Stimulated activated CD4-positive, alpha-beta T cell treated with anti-CD3 and anti-CD28 coated beads, Interleukin-12 subunit alpha, Interleukin-12 subunit beta, amount 100 ng/mL, for 24 hours (primary cell): ENCODE results near the gene WNT3A.

Experiments
- DNase-seq, 2 experiments: peaks; one replicate each; pipeline ENCODE4 v3.0.0-alpha.2; 2020; ENCODE audit warnings: low read depth in 2 of 2

WNT3A gene

GRCh38 chr1:228031276-228031995 lies 24.6 kb downstream of the WNT3A start:
- DNase-seq: no peak

GRCh38 chr1:228032041-228032440 lies 25.2 kb downstream of the WNT3A start:
- no peak for DNase-seq

DNA sequence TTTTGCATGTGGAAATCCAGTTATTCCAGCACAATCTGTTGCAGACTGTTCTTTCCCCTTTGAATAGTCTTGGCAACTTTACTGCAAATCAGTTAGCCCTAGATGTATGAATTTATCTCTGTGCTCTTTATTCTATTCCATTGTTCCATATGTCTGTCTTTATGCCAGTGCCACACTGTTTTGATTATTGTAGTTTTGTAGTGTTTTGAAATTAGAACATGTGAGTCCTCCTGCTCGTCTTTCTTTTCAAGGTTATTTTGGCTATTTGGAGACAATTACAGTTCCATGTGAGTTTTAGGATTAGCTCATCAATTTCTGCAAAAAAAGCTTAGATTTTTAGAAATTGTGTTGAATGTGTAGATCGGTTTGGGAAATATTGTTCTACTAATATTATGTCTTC lies 26.6 kb downstream of the WNT3A start:
- DNase-seq: no peak

DNA sequence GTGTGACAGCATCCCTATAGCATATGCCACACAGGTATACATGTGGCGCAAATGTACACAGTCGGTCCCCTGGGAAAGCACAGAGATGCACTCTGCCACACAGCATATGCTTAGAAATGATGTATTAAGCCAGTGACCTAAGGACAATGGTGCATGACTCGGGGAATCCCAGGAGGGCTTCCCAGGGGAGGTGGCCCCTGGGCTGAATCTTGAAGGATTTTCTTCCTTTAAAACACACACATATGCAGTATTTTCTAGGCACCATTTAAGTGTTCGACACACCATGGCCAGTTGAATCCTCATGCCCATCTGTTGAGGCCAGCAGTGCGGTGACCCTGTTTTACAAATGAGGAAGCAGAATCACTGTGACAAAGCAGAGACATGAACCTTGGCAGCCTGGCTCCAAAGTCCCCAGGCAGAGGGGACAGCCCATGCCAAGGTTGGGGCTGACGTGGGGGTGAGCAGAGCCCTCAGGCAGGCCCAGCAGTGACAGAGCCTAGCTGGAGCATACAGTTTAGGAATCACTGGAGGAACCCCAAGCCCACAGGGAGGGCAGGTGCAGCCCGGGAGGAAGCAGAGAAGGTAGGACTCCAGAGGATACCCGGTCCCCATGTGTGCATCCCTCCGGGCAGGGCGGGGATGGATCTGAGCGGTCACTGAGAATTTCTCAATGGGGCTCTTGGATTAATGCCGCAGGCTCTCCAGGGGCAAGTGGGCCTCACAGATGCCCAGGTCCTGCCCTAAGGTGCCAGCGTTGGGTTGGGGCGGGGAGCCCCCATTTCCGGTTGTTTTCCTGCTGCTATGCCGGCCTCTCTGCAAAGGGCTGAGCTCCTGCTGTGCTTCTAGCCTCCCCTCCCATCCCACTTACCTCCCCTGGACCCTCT lies 28.4 kb downstream of the WNT3A start:
- no peak for DNase-seq

- DNase-seq: no peak
Observed at GRCh38 chr1:228035844-228036243, 29.0 kb downstream of the WNT3A start.

- no peak for DNase-seq
Observed at GRCh38 chr1:228036701-228037231, 30.0 kb downstream of the WNT3A start.

GRCh38 chr1:228037401-228038386 lies 30.9 kb downstream of the WNT3A start:
- DNase-seq: peak in 1 of 2 experiments; percentile 50

DNA sequence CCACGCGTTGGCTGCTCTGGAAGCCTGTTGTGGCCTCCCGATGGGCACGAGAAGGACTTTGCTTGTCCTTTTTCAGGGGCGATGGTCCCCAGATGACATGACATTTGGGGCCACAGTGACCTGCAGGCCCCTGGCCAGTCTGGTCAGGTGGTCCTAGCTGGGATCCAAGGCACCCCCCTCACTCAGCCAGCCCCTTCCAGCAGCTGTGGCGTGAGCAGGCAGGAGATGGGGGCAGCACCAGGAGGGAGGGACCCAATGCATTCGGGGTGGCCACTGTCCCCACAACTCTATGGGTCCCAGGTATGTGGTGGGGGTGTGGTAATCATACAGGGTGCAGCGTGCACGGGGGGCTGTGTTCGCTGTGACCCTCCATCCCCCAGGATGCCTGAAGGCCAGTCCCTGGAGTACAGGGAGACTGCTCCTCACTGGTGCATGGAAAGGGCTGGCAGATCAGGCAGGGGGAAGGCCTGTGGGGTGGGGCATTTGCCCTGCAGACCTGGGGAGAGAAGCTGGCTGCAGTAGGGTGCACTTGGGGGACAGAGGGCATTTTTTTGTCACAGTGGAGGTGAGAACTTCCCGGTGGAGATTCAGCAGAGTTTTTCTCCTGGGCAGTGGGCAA lies 31.7 kb downstream of the WNT3A start:
- DNase-seq: no peak

DNA sequence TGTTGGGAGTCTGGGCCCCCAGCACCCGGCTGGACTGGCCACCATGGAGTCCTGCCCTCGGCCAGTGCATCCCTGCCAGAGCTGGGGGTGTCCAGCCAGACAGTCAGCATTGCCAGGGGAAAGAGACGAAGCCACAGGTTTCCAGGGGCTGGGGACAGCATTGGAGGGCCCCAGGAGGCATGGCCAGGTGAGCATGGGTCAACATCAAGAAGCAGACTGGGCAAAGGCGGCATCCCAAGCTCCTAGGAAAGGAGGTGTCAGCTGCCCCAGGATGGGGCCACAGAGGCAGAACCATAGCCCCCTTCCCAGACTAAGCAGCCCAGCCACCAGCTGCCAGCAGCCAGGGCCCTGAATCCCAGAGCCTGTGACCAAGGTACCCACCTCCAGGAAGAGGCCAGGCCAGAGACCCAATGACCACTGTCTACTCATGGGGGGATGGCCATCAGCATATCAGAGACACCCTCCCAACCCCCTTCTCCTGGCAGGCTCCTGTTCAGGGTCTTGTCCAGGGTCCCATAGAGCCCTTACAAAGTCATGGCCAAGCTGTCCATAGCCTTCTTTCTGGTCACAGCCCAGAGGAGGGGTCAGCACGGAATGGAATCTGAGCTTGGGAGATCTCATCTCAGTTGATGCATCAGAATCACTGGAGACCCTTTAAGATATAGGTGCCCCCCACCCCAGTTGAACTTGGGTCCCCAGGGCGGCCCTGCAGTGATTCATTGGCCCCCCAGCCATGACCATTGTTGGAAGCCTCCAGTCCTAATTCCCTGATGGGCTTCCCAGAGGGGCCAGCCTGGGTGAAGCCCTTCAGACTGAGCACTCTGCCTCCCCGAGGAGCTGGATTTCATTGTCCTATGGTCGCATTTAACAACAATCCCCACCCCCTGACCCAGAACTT lies 32.5 kb downstream of the WNT3A start:
- DNase-seq: no peak

DNA sequence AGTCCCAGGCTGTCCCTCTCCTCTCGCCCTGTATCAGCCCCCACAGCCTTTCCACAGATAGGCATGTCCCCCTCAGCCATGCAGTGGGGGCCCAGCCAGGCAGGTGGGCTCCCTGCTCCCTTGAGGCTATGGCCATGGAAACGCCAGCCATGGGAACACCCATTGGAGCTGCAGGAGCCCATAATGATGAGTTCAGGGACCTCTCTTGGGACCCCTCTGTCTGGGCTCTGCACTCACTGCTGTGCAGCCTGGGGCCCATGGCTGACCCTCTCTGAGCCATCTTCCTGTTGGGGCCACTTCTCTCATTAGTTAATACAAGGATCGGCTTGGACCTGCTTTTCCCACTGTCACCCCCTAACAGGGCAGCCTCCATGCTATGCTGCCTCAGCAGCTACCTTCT lies 33.2 kb downstream of the WNT3A start:
- DNase-seq: no peak

- no peak for DNase-seq
Observed at GRCh38 chr1:228041316-228041715, 34.5 kb downstream of the WNT3A start.

DNA sequence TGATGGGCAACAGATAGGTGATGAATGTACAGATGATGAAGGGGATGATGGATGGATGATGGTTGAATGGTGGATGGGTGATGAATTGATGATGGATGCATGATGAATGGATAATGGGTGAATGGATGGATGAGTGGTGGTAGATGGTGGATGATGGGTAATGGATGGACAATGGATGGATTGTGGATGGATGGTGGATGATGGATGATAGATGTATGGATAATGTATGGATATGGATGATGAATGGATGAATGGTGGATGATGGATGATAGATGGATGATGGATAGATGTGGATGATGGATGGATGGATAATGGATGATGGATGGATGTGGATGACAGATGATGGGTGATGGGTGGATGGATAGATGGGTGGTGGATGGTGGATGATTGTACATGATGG lies 35.7 kb downstream of the WNT3A start:
- DNase-seq: no peak

DNA sequence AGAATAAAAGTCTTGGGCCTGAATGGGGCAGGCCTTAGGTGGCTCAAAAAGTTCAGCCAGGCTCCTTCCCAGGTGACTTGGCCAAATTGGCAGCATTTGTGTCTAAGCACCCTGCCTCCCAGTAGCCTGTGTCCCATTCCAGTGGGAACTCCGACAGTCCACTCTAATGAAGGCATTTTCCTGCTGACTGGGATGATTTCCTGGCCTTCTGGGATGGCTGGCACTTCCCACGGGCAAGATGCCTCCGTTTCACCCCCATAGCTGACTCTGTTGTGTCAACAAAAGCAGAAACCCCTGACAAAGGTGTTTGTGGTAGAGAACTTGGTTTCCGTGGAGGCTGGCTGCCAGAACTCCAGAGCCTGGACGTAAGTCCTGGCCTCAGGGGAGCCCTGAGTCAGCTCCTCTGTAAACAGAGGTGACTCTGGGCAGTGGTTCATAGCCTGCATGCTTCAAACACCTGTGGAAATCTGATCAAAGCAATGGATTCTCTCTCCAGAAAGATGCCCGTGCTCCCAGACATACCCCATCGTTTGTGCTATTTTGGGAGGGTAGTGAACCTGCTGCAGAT lies 36.6 kb downstream of the WNT3A start:
- DNase-seq: no peak

- DNase-seq: no peak
Observed at GRCh38 chr1:228044961-228045360, 38.2 kb downstream of the WNT3A start.

GRCh38 chr1:228045405-228045804 lies 38.6 kb downstream of the WNT3A start:
- no peak for DNase-seq

DNA sequence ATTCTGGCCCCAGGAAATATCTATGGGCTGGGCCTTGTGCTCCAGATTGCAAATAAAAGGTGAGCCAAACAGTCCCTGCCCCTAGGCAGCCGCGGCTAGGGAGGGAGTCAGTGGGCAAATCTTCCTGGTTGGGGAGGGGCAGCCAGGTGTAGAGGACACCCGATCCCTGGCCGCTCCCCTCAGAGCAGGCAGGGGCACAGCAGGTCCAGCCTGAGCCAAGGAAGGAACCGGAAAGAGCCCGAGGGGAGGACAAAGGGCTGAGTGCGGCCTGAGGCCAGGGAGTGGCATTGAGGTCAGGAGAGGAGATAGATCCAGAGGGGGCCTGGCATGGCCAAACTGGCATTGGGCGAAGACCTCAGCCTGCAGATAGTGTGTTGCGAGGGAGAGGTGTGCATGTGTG lies 39.1 kb downstream of the WNT3A start:
- no peak for DNase-seq

- no peak for DNase-seq
Observed at GRCh38 chr1:228046421-228047182, 39.8 kb downstream of the WNT3A start.

GRCh38 chr1:228047183-228047466 lies 40.3 kb downstream of the WNT3A start:
- DNase-seq: no peak

DNA sequence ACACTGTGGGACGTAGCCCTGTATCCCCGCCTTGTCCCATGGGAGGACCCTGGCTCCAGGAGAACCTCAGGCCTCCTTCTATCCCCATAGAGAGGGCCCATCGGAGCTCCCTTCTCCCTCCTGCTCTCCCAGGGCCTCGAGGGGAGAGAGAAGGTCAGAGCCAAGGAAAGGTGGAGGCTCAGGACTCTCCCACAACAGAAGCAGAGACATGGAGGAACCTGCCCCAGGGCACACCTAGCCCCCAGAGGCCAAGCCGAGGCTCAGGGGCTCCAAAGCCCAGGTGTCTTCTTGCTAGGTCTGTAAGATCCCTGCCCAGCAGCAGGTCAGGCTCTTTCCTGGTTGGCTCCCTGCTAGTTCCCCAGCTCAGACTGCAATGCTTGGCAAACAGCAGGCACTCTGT lies 41.3 kb downstream of the WNT3A start:
- DNase-seq: no peak
